Measurements from ENCODE around the gene EMX2.

The EMX2 gene

GRCh38 chr10:117537904-117538524, 4.5 kb upstream of the EMX2 start:
- no peak overlapping the region for H3K4me3 ChIP-seq (ENCODE audit: low read length)
- H3K9me2 ChIP-seq (replicated peaks; ENCODE audit: control insufficient read depth, low read length), result no peaks in the 10 kb centered on the region

GRCh38 chr10:117539361-117539773, 3.2 kb upstream of the EMX2 start:
- TF ChIP-seq EZH2phosphoT487 (IDR thresholded peaks at IDR 0.05; ENCODE audit: borderline replicate concordance, low read length) (no peak), CTCF (IDR thresholded peaks at IDR 0.05; ENCODE audit: low read depth, low read length, poor library complexity, severe bottlenecking) (no peak)
- H3K9me3 ChIP-seq (ENCODE audit: control insufficient read depth, insufficient read depth, low read length), result no peaks in the 10 kb centered on the region
- no peak overlapping the region for H3K27ac ChIP-seq (ENCODE audit: low read depth, low read length)
- no peak overlapping the region for H3K4me3 ChIP-seq (ENCODE audit: low read length)
- no peaks in the 10 kb centered on the region for H3F3A ChIP-seq (ENCODE audit: control insufficient read depth, insufficient read depth)
- H3K4me2 ChIP-seq (ENCODE audit: low read length), result no peak overlapping the region
- H3K36me3 ChIP-seq (ENCODE audit: control insufficient read depth, low read length), result no peaks in the 10 kb centered on the region
- H4K20me1 ChIP-seq (ENCODE audit: control insufficient read depth, insufficient read depth, low read depth, low read length), result no peaks in the 10 kb centered on the region
- H3K79me2 ChIP-seq (ENCODE audit: control insufficient read depth, low read length), result no peaks in the 10 kb centered on the region
- H3K9me2 ChIP-seq (replicated peaks; ENCODE audit: control insufficient read depth, low read length), result no peaks in the 10 kb centered on the region
- peaks cover 13% of the 10 kb centered on the region for H3K27me3 ChIP-seq (ENCODE audit: control insufficient read depth, low read length)
- no peaks in the 10 kb centered on the region for H3K4me1 ChIP-seq (ENCODE audit: control insufficient read depth, low read length)

More at GRCh38 chr10:117537904-117538524, 4.5 kb upstream of the EMX2 start:
- 0 out of 2 replicates have a peak overlapping the region, but pooled peaks have one; percentile 4 for H3K4me2 ChIP-seq (ENCODE audit: low read length)
- no peaks in the 10 kb centered on the region for H3K36me3 ChIP-seq (ENCODE audit: control insufficient read depth, low read length)
- no peaks in the 10 kb centered on the region for H3K4me1 ChIP-seq (ENCODE audit: control insufficient read depth, low read length)
- H3K27ac ChIP-seq (ENCODE audit: low read depth, low read length), result no peak overlapping the region
- H3K27me3 ChIP-seq (ENCODE audit: control insufficient read depth, low read length), result peaks cover 13% of the 10 kb centered on the region
- TF ChIP-seq CTCF (IDR thresholded peaks at IDR 0.05; ENCODE audit: low read depth, low read length, poor library complexity, severe bottlenecking) (no peak), EZH2phosphoT487 (IDR thresholded peaks at IDR 0.05; ENCODE audit: borderline replicate concordance, low read length) (no peak)
- no peaks in the 10 kb centered on the region for H3F3A ChIP-seq (ENCODE audit: control insufficient read depth, insufficient read depth)
- no peaks in the 10 kb centered on the region for H3K9me3 ChIP-seq (ENCODE audit: control insufficient read depth, insufficient read depth, low read length)
- no peaks in the 10 kb centered on the region for H3K79me2 ChIP-seq (ENCODE audit: control insufficient read depth, low read length)
- no peaks in the 10 kb centered on the region for H4K20me1 ChIP-seq (ENCODE audit: control insufficient read depth, insufficient read depth, low read depth, low read length)

- H3F3A ChIP-seq (ENCODE audit: control insufficient read depth, insufficient read depth), result no peaks in the 10 kb centered on the region
- H3K27me3 ChIP-seq (ENCODE audit: control insufficient read depth, low read length), result peaks cover 13% of the 10 kb centered on the region
Measured at GRCh38 chr10:117539903-117540639, 2.5 kb upstream of the EMX2 start.

More at GRCh38 chr10:117539903-117540639, 2.5 kb upstream of the EMX2 start:
- Histone ChIP-seq H3K4me1 (ENCODE audit: control insufficient read depth, low read length) (no peaks in the 10 kb centered on the region), H3K9me2 (replicated peaks; ENCODE audit: control insufficient read depth, low read length) (no peaks in the 10 kb centered on the region), H3K4me3 (ENCODE audit: low read length) (no peak overlapping the region), H3K4me2 (ENCODE audit: low read length) (no peak overlapping the region), H3K36me3 (ENCODE audit: control insufficient read depth, low read length) (no peaks in the 10 kb centered on the region), H3K27ac (ENCODE audit: low read depth, low read length) (no peak overlapping the region), H3K9me3 (ENCODE audit: control insufficient read depth, insufficient read depth, low read length) (no peaks in the 10 kb centered on the region), H3K79me2 (ENCODE audit: control insufficient read depth, low read length) (no peaks in the 10 kb centered on the region), H4K20me1 (ENCODE audit: control insufficient read depth, insufficient read depth, low read depth, low read length) (no peaks in the 10 kb centered on the region)
- TF ChIP-seq EZH2phosphoT487 (IDR thresholded peaks at IDR 0.05; ENCODE audit: borderline replicate concordance, low read length), result no peak
- no peak for TF ChIP-seq CTCF (IDR thresholded peaks at IDR 0.05; ENCODE audit: low read depth, low read length, poor library complexity, severe bottlenecking)
